CD4-positive, alpha-beta T cell (primary cell): ENCODE data around the gene CYP2A13. TPM values are rescaled to one million over a fixed set of nuclear protein-coding genes. Genes with fewer than 3 reads are reported as not detected.

Experiments
- ATAC-seq: fragments of 200-7000 bp; cut with Tn5 transposase; one replicate; pipeline ENCODE4 v1.10.0; 2022; ENCODE audit warnings: mild to moderate bottlenecking; ENCODE audit not compliant: poor library complexity
- CTCF ChIA-PET: fragments of 350-600 bp; sonication (Branson Sonifier 250); formaldehyde crosslinking; loops from one replicate; lab custom pipeline; 2021; ENCODE audit warnings: antibody characterized with exemption, inconsistent platforms; lab: Charles Lee
- POLR2A ChIA-PET: fragments of 350-600 bp; sonication (Branson Sonifier 250); formaldehyde crosslinking; loops from one replicate; lab custom pipeline; 2021; ENCODE audit warnings: antibody characterized with exemption, inconsistent platforms; lab: Charles Lee
- DNase-seq, 14 experiments: peaks; one replicate each; pipeline ENCODE4 v3.0.0-alpha.2; 2013 to 2020; ENCODE audit warnings: mixed read lengths in 2 of 14
- H3K27ac ChIP-seq, 2 donors: one replicate each; pipeline versions ENCODE4 v1.5.1 to v1.7.0; 2013; ENCODE audit warnings: low read length in 2 of 2, low read depth in 1 of 2, mild to moderate bottlenecking in 1 of 2
- H3K27me3 ChIP-seq, 2 experiments: 1 replicate in 1 of 2; 2 replicates in 1 of 2; pipeline versions ENCODE4 v1.6.1 to v1.7.0; 2013; ENCODE audit warnings: low read length in 2 of 2, control low read depth in 1 of 2, mild to moderate bottlenecking in 1 of 2, moderate library complexity in 1 of 2; ENCODE audit not compliant: insufficient read depth in 2 of 2, control insufficient read depth in 1 of 2
- H3K36me3 ChIP-seq: one replicate; pipeline ENCODE4 v1.6.1; 2013; ENCODE audit warnings: low read length, control low read depth; ENCODE audit not compliant: insufficient read depth
- H3K4me1 ChIP-seq: one replicate; pipeline ENCODE4 v1.6.1; 2013; ENCODE audit warnings: low read length, control low read depth; ENCODE audit not compliant: insufficient read depth
- H3K4me3 ChIP-seq: one replicate; pipeline ENCODE4 v1.5.1; 2013; ENCODE audit warnings: mild to moderate bottlenecking, low read length, moderate library complexity
- H3K9me3 ChIP-seq, 2 experiments: 1 replicate in 1 of 2; 2 replicates in 1 of 2; pipeline versions ENCODE4 v1.6.1 to v1.7.0; 2013; ENCODE audit warnings: low read length in 2 of 2, mild to moderate bottlenecking in 2 of 2, control low read depth in 1 of 2, moderate library complexity in 1 of 2; ENCODE audit not compliant: control insufficient read depth in 1 of 2, insufficient read depth in 1 of 2
- H3K27ac Mint-ChIP-seq: one replicate; pipeline ENCODE4 v1.8.0; 2020; ENCODE audit warnings: mixed read lengths
- H3K27me3 Mint-ChIP-seq: one replicate; pipeline ENCODE4 v1.8.0; 2021; ENCODE audit warnings: mixed read lengths
- H3K36me3 Mint-ChIP-seq: one replicate; pipeline ENCODE4 v1.8.0; 2021; ENCODE audit warnings: low read depth, mixed read lengths
- H3K4me1 Mint-ChIP-seq: one replicate; pipeline ENCODE4 v1.8.0; 2021; ENCODE audit warnings: low read depth, mixed read lengths
- H3K4me3 Mint-ChIP-seq: one replicate; pipeline ENCODE4 v1.8.0; 2020; ENCODE audit warnings: mild to moderate bottlenecking, mixed read lengths
- H3K9me3 Mint-ChIP-seq: one replicate; pipeline ENCODE4 v1.8.0; 2020; ENCODE audit warnings: mixed read lengths
- intact Hi-C, 2 experiments: fragments of 100-400 bp; cut with DNase I in 1 of 2; cut with micrococcal nuclease in 1 of 2; formaldehyde crosslinking; loops; one replicate each; pipeline versions ENCODE4 v1.15.1 to v1.9.0; 2023 to 2025; cut with DNase I, micrococcal nuclease
- total RNA-seq, 174 experiments: library from RNA in 2 of 174; stranded (reverse) in 2 of 174; gene quantifications; one replicate each; pipeline ENCODE4 v1.2.3 and lab custom pipeline; 2021 to 2026
- TF ChIP-seq, protein P1 (sequence below): fragments of 200-600 bp; IDR thresholded peaks from one replicate; pipeline ENCODE4 v1.8.0; 2022; ENCODE audit warnings: antibody characterized with exemption, mild to moderate bottlenecking

CYP2A13 gene
- total RNA-seq, 2 experiments from 2014 or later = not detected

- no peaks in the 10 kb centered on the region for H3K9me3 Mint-ChIP-seq
- H3K9me3 ChIP-seq = peaks cover 0 to 8% of the 10 kb centered on the region in 2 experiments
- H3K36me3 ChIP-seq = no peaks in the 10 kb centered on the region
- ATAC-seq (no peak), DNase-seq (no peak)
- ChIA-PET POLR2A (interaction anchor here (0.5 kb wide), 1 partner anchor 33 kb away, joined by 3 read pairs; no protein-coding TSS in a partner anchor), CTCF (no interaction called here)
- no peak overlapping the region for H3K27ac Mint-ChIP-seq
- no peak overlapping the region for H3K4me3 ChIP-seq
- H3K27ac ChIP-seq = no peak overlapping the region
- intact Hi-C loops = no loop called here
- no peaks in the 10 kb centered on the region for H3K4me1 ChIP-seq
- H3K27me3 ChIP-seq = no peaks in the 10 kb centered on the region
- peaks cover 4% of the 10 kb centered on the region for H3K27me3 Mint-ChIP-seq
- no peaks in the 10 kb centered on the region for H3K4me1 Mint-ChIP-seq
- TF ChIP-seq, protein P1, sequence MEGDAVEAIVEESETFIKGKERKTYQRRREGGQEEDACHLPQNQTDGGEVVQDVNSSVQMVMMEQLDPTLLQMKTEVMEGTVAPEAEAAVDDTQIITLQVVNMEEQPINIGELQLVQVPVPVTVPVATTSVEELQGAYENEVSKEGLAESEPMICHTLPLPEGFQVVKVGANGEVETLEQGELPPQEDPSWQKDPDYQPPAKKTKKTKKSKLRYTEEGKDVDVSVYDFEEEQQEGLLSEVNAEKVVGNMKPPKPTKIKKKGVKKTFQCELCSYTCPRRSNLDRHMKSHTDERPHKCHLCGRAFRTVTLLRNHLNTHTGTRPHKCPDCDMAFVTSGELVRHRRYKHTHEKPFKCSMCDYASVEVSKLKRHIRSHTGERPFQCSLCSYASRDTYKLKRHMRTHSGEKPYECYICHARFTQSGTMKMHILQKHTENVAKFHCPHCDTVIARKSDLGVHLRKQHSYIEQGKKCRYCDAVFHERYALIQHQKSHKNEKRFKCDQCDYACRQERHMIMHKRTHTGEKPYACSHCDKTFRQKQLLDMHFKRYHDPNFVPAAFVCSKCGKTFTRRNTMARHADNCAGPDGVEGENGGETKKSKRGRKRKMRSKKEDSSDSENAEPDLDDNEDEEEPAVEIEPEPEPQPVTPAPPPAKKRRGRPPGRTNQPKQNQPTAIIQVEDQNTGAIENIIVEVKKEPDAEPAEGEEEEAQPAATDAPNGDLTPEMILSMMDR = no peak
- no peak overlapping the region for H3K4me3 Mint-ChIP-seq
- H3K36me3 Mint-ChIP-seq = no peaks in the 10 kb centered on the region
These were observed 23.0 kb downstream of the CYP2A13 start for GRCh38 chr19:41111296-41111695.

DNA sequence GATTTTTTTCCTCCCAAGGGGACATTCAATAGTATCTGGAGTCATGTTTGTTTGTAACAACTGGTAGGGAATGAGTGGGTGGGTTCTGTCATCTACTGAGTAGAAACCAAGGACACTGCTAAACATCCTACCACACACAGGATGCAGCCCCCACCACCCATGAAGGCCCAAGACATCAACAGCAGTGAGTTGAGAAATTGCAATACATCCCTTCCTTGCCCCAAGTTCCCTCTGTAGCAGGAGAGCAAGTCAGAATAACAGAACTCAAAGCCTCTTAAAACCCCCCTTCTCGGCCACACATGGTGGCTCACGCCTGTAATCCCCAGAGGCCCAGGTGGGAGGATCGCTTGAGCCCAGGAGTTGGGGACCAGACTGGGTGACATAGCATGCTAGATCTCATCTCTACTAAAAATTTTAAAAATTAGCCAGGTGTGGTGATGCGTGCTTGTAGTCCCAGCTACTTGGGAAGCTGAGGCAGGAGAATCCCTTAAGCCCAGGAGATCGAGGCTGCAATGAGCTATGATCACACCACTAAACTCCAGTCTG is 23.6 kb downstream of the CYP2A13 start:
- no peak overlapping the region for H3K27ac ChIP-seq
- H3K36me3 ChIP-seq = no peaks in the 10 kb centered on the region
- Mint-ChIP-seq H3K27me3 (peaks cover 2% of the 10 kb centered on the region), H3K4me1 (no peaks in the 10 kb centered on the region), H3K9me3 (no peaks in the 10 kb centered on the region), H3K4me3 (no peak overlapping the region), H3K36me3 (no peaks in the 10 kb centered on the region), H3K27ac (no peak overlapping the region)
- no peak overlapping the region for H3K4me3 ChIP-seq
- TF ChIP-seq, protein P1 = no peak
- ChIA-PET CTCF (no interaction called here), POLR2A (no interaction called here)
- H3K9me3 ChIP-seq = peaks cover 0 to 8% of the 10 kb centered on the region in 2 experiments
- DNase-seq = no peak
- no peak for ATAC-seq
- no peaks in the 10 kb centered on the region for H3K27me3 ChIP-seq
- intact Hi-C loops = no loop called here
- H3K4me1 ChIP-seq = no peaks in the 10 kb centered on the region

DNA sequence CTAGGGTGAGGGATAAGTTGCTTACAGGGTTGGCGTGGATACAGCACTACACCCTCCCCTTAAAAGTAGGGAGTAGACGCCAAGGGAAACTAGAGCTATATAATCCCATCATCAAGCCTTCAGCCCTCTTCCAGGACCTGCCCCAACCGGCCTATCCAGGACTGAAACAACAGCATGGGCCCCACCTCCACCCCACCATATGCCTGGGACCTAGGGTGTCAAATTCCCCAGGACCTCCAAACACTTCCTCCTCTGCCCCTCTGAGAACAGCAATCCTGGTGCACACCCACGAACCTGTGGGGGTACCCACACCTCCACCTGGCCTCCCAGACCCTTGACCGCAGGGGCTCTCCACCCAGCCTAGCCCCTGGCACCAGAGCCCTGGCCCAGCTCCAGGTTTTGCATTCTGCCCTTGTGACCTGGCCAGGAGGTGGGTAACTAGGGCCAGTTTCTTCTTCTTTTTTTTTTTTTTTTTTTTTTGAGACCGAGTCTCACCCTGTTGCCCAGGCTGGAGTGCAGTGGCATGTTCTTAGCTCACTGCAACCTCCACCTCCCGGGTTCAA is 24.6 kb downstream of the CYP2A13 start:
- no peak overlapping the region for H3K4me3 ChIP-seq
- H3K27ac ChIP-seq = no peak overlapping the region
- H3K9me3 ChIP-seq = peaks cover 0 to 8% of the 10 kb centered on the region in 2 experiments
- peaks cover 4% of the 10 kb centered on the region for H3K27me3 Mint-ChIP-seq
- H3K4me1 ChIP-seq = no peaks in the 10 kb centered on the region
- H3K27ac Mint-ChIP-seq = no peak overlapping the region
- ATAC-seq (no peak), DNase-seq (no peak)
- intact Hi-C loops = no loop called here
- H3K36me3 Mint-ChIP-seq = no peaks in the 10 kb centered on the region
- no peaks in the 10 kb centered on the region for H3K27me3 ChIP-seq
- TF ChIP-seq, protein P1 = no peak
- POLR2A ChIA-PET = no interaction called here
- CTCF ChIA-PET = no interaction called here
- no peaks in the 10 kb centered on the region for H3K36me3 ChIP-seq
- H3K4me3 Mint-ChIP-seq = no peak overlapping the region
- no peaks in the 10 kb centered on the region for H3K9me3 Mint-ChIP-seq
- H3K4me1 Mint-ChIP-seq = no peaks in the 10 kb centered on the region
